Naive thymus-derived CD8-positive, alpha-beta T cell (primary cell): ENCODE measurements around the gene EEF1A2. TPM values are rescaled to one million over a fixed set of nuclear protein-coding genes. Genes with fewer than 3 reads are reported as not detected.
A peak's percentile ranks its signal among the peaks of the same experiment; 100 is the strongest.

Experiments
- ATAC-seq, 2 donors: fragments of 150-1000 bp; cut with Tn5 transposase in 1 of 2; sonication (Bioruptor Pico), chemical (Tn5 transposase) in 1 of 2; 1 replicate in 1 of 2; 2 replicates in 1 of 2; pipeline ENCODE4 v1.10.0; 2021; ENCODE audit warnings: mild to moderate bottlenecking in 2 of 2, moderate library complexity in 2 of 2
- POLR2A ChIA-PET: fragments of 350-600 bp; sonication (Branson Sonifier 250); formaldehyde crosslinking; loops from one replicate; lab custom pipeline; 2021; ENCODE audit warnings: antibody characterized with exemption; lab: Charles Lee
- DNase-seq, 10 donors: peaks; one replicate each; pipeline versions ENCODE4 v3.0.0 to v3.0.0-alpha.2; 2020 to 2022
- H3K27ac Mint-ChIP-seq, 10 donors: one replicate each; pipeline ENCODE4 v1.8.0; 2020 to 2022; ENCODE audit warnings: mild to moderate bottlenecking in 10 of 10, mixed read lengths in 10 of 10, moderate library complexity in 4 of 10, inconsistent platforms in 1 of 10
- H3K27me3 Mint-ChIP-seq, 5 donors: one replicate each; pipeline ENCODE4 v1.8.0; 2021 to 2022; ENCODE audit warnings: mixed read lengths in 5 of 5
- H3K36me3 Mint-ChIP-seq, 3 donors: one replicate each; pipeline ENCODE4 v1.8.0; 2020 to 2022; ENCODE audit warnings: mixed read lengths in 3 of 3, mild to moderate bottlenecking in 2 of 3, inconsistent platforms in 1 of 3
- H3K4me1 Mint-ChIP-seq, 4 donors: one replicate each; pipeline ENCODE4 v1.8.0; 2021 to 2022; ENCODE audit warnings: mixed read lengths in 4 of 4
- H3K4me3 Mint-ChIP-seq, 10 donors: one replicate each; pipeline ENCODE4 v1.8.0; 2020 to 2022; ENCODE audit warnings: mild to moderate bottlenecking in 10 of 10, mixed read lengths in 10 of 10, moderate library complexity in 6 of 10, inconsistent platforms in 1 of 10
- H3K9me3 Mint-ChIP-seq, 9 donors: one replicate each; pipeline ENCODE4 v1.8.0; 2020 to 2022; ENCODE audit warnings: mixed read lengths in 9 of 9, mild to moderate bottlenecking in 3 of 9, inconsistent platforms in 1 of 9, moderate library complexity in 1 of 9
- polyA plus RNA-seq, 3 donors: library from polyadenylated mRNA; unstranded; fragments of 300-500 nt; fragmentation: Illumina TruSeq; gene quantifications; one replicate each; pipeline ENCODE4 v1.2.3, GENCODE V29; 2021
- total RNA-seq, 8 experiments: library from RNA in 2 of 8; stranded (reverse) in 2 of 8; gene quantifications; one replicate each; pipeline ENCODE4 v1.2.3 and lab custom pipeline; 2021 to 2026

EEF1A2 gene
- total and polyA plus RNA-seq, 5 experiments from 2014 or later = 0.16 to 0.18 TPM; not detected in 3

DNA sequence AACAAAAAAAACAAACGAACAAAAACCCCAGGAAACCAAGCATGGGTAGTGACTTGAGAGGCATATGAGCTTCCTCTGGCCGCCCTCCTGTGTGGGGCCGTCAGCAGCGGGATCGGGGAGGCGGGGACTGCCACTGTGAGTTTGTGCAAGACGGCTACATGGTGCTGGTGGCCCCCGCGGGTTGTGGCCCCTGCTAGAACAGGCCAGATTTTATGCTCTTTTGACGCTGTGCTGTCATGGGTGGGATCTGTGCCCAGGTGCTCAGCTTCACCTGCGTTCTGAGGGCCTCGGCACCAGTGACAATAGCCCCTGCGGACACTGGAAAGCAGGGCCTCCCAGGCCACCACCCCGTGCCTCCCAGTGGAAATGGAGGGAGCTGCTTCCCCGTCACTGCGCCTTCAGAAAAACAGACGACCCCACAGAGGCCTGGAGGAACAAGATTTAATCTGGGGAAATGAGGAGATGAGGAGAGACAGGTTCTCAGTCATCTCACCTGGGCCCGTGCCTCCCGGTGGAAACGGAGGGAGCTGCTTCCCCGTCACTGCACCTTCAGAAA is 21.7 kb downstream of the EEF1A2 start:
- DNase-seq = no peak
- ATAC-seq = no peak

GRCh38 chr20:63475209-63475608 is 23.7 kb downstream of the EEF1A2 start:
- Mint-ChIP-seq H3K27me3 (peaks cover 13 to 74% (median 24%) of the 10 kb centered on the region in 5 donors), H3K9me3 (no peaks in the 10 kb centered on the region), H3K27ac (no peak overlapping the region), H3K36me3 (no peaks in the 10 kb centered on the region), H3K4me1 (peaks cover 1 to 10% (median 8%) of the 10 kb centered on the region in 4 donors), H3K4me3 (peak overlapping the region in 3 of 10 donors; percentile 7 to 26 (median 9))
- no peak for DNase-seq
- peak in 1 of 2 donors; percentile 54 for ATAC-seq
- POLR2A ChIA-PET = no interaction called here

More for the DNA sequence above, 21.7 kb downstream of the EEF1A2 start:
- peaks cover 17 to 80% (median 28%) of the 10 kb centered on the region in 5 donors for H3K27me3 Mint-ChIP-seq
- no peak overlapping the region for H3K27ac Mint-ChIP-seq
- H3K36me3 Mint-ChIP-seq = no peaks in the 10 kb centered on the region
- H3K9me3 Mint-ChIP-seq = no peaks in the 10 kb centered on the region
- POLR2A ChIA-PET = no interaction called here
- peak overlapping the region in 1 of 10 donors; percentile 20 for H3K4me3 Mint-ChIP-seq
- H3K4me1 Mint-ChIP-seq = peaks cover 1 to 14% (median 9%) of the 10 kb centered on the region in 4 donors

DNA sequence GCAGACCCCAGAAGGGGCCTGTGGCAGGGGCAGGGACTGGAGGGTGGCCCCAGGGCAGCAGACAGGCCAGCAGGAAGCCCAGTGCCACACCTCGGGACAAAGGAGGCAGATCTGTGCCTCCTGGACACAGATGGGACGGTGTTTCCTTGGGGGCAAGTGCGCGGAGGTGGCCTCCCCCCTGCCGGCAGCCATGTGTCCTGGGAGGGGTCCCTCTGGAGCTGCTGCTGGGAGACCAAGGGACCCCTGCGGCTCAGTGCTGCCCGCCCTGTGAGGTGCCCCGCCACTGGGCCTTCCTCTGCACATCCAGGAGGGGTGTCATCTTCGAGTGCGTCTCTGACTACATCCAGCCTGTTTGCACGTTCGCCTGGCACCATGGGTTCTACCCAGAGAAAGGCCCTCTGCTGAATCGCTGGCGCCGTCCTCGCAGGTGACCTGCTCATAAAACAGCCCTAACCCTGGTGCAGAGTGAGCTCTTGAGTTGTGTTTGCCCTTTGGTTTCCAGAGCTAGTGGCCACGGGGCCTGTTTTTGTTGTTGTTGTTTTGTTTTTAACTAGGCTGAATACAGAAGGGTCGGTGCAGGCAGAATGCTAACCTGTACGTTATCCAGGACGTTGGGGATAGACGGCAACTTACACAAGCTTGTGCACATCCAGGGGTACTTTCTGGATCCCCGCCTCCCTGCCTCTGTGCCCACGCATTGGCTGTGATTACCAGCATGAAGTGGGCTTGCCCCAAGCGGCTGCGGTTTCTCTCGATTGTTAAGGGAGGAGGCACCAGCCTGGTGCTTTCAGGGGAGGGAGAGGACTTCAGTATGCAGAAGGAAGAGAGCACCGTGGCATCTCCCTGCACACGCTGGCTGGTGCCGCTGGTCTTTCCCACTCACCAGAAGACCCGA is 25.1 kb downstream of the EEF1A2 start:
- peak overlapping the region in 5 of 10 donors; percentile 12 to 57 (median 30) for H3K4me3 Mint-ChIP-seq
- POLR2A ChIA-PET = no interaction called here

DNA sequence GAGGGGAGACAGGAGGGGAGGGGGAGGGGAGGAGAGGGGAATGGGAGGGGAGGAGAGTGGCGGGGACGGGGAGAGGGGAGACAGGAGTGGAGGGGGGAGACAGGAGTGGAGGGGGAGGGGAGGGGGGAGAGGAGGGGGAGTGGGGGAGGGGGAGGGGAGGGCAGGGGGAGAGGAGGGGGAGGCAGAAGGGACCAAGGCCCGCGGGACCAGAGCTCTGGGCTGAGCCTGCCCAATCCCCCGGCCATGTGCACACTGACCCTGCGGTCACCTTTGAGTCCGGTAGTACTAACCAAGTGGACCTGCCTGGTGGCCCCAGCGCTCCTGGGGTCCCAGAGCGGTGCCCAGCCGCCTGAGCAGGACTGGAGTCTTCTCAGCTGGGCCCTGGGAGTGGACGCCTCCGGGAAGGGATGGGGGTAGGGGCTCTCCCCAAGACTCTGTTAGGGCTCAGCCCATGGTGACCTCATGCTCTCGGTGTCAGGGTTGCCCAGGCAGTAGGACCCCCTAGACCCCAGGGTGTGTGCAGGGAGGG is 26.0 kb downstream of the EEF1A2 start:
- DNase-seq (no peak), ATAC-seq (no peak)
- Mint-ChIP-seq H3K36me3 (no peaks in the 10 kb centered on the region), H3K4me3 (peak overlapping the region in 3 of 10 donors; percentile 10 to 33 (median 25)), H3K4me1 (peaks cover 1 to 12% (median 8%) of the 10 kb centered on the region in 4 donors), H3K9me3 (no peaks in the 10 kb centered on the region), H3K27ac (no peak overlapping the region), H3K27me3 (peaks cover 12 to 68% (median 21%) of the 10 kb centered on the region in 5 donors)
- POLR2A ChIA-PET = no interaction called here

More for the DNA sequence above, 25.1 kb downstream of the EEF1A2 start:
- peaks cover 12 to 69% (median 25%) of the 10 kb centered on the region in 5 donors for H3K27me3 Mint-ChIP-seq
- no peaks in the 10 kb centered on the region for H3K36me3 Mint-ChIP-seq
- DNase-seq = no peak
- H3K9me3 Mint-ChIP-seq = no peaks in the 10 kb centered on the region
- H3K4me1 Mint-ChIP-seq = peaks cover 1 to 12% (median 8%) of the 10 kb centered on the region in 4 donors
- ATAC-seq = peak; percentile 42 to 63
- peak overlapping the region in 1 of 10 donors; percentile 18 for H3K27ac Mint-ChIP-seq

- POLR2A ChIA-PET = no interaction called here
- peaks cover 1 to 12% (median 8%) of the 10 kb centered on the region in 4 donors for H3K4me1 Mint-ChIP-seq
- H3K27me3 Mint-ChIP-seq = peaks cover 14 to 69% (median 23%) of the 10 kb centered on the region in 5 donors
These were observed 26.7 kb downstream of the EEF1A2 start, which contains the start of gene KCNQ2 for GRCh38 chr20:63471981-63472831. Gene KCNQ2, minus strand, starts transcription at chr20:63472655. Its CDS starts 192 bp downstream, at chr20:63472463.

DNA sequence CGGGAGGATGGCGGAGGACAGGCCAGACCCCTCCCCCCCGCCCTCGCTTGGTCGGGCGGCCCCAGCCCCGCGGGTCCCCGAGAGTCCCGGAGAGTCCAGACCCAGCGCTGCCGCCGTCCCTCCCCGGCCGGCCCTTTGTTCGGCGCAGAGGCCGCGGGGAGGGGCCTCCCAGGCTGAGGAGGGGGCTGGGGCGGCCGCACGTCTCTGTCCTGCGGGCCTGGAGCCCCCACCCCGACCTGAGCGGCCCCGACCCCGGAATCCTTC is 27.2 kb downstream of the EEF1A2 start:
- Mint-ChIP-seq H3K4me1 (peaks cover 1 to 11% (median 8%) of the 10 kb centered on the region in 4 donors), H3K36me3 (no peaks in the 10 kb centered on the region), H3K9me3 (no peaks in the 10 kb centered on the region), H3K4me3 (no peak overlapping the region), H3K27ac (no peak overlapping the region), H3K27me3 (peaks cover 13 to 69% (median 26%) of the 10 kb centered on the region in 5 donors)
- no peak for ATAC-seq
- POLR2A ChIA-PET = no interaction called here
- DNase-seq = no peak

More at GRCh38 chr20:63471981-63472831, 26.7 kb downstream of the EEF1A2 start, which contains the start of gene KCNQ2:
- Mint-ChIP-seq H3K27ac (no peak within 1 kb of the TSS), H3K9me3 (no peaks in the 10 kb centered on the region), H3K36me3 (no peaks in the 10 kb centered on the region), H3K4me3 (peak within 1 kb of the TSS in 4 of 10 donors; percentile 50 to 67 (median 57))
- DNase-seq (no peak), ATAC-seq (peak; percentile 42 to 53)

- peak overlapping the region in 2 of 10 donors; percentile 20 to 26 for H3K4me3 Mint-ChIP-seq
- no peaks in the 10 kb centered on the region for H3K9me3 Mint-ChIP-seq
- no peak for ATAC-seq
- no peak overlapping the region for H3K27ac Mint-ChIP-seq
- H3K4me1 Mint-ChIP-seq = peaks cover 1 to 11% (median 8%) of the 10 kb centered on the region in 4 donors
- POLR2A ChIA-PET = no interaction called here
- H3K27me3 Mint-ChIP-seq = peaks cover 12 to 66% (median 26%) of the 10 kb centered on the region in 5 donors
- DNase-seq = no peak
- H3K36me3 Mint-ChIP-seq = no peaks in the 10 kb centered on the region
These were observed 27.7 kb downstream of the EEF1A2 start for GRCh38 chr20:63471002-63471716.

DNA sequence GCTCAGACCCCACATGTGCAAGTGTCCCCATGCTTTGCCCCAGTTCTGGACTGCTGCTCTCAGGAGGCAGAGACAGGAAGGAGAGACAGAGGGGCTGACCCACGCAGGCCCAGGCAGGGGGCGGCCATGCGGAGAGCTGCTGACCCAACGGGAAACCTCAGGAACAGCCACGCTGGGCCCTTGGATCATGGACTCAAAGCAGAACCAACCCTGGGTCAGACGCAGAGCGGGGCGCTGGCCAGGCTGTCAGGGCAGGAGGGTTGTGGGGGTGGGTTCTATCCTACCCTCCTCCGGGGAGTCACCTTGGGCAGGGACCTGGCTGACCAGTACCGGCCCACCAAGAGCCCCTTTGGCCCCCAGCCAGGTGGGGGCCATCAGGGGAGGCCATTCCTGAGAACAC is 28.5 kb downstream of the EEF1A2 start:
- Mint-ChIP-seq H3K9me3 (no peaks in the 10 kb centered on the region), H3K36me3 (no peaks in the 10 kb centered on the region), H3K27me3 (peaks cover 11 to 65% (median 25%) of the 10 kb centered on the region in 5 donors), H3K4me1 (peaks cover 1 to 11% (median 8%) of the 10 kb centered on the region in 4 donors), H3K27ac (no peak overlapping the region), H3K4me3 (peak overlapping the region in 4 of 10 donors; percentile 14 to 72 (median 34))
- DNase-seq (no peak), ATAC-seq (no peak)
- POLR2A ChIA-PET = no interaction called here

DNA sequence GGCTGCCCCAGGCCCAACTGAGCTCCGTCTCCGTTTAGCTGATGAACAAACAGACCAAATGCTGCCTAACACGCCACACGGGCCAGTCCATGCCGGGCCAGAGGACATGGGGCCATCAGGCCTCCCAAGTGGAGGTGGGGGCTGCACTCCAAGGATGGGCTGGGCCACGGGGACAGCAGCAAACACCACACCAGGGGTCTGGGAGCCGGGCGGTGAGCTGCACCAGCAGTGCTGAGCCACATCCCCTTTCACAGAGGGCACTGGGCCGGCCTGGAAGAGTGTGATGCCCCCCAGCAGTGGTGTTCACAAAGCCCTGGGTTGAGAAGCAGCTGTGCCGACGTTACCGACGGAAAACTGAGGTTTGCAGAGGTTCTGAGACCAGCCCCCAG is 29.2 kb downstream of the EEF1A2 start:
- DNase-seq = no peak
- H3K27me3 Mint-ChIP-seq = peaks cover 8 to 64% (median 25%) of the 10 kb centered on the region in 5 donors
- H3K9me3 Mint-ChIP-seq = no peaks in the 10 kb centered on the region
- no peak overlapping the region for H3K27ac Mint-ChIP-seq
- H3K4me1 Mint-ChIP-seq = peaks cover 1 to 11% (median 8%) of the 10 kb centered on the region in 4 donors
- POLR2A ChIA-PET = no interaction called here
- no peak overlapping the region for H3K4me3 Mint-ChIP-seq
- no peaks in the 10 kb centered on the region for H3K36me3 Mint-ChIP-seq
- no peak for ATAC-seq

- no peaks in the 10 kb centered on the region for H3K36me3 Mint-ChIP-seq
- H3K27me3 Mint-ChIP-seq = peaks cover 6 to 63% (median 23%) of the 10 kb centered on the region in 5 donors
- ATAC-seq (no peak), DNase-seq (no peak)
- POLR2A ChIA-PET = no interaction called here
- peaks cover 0 to 7% (median 4%) of the 10 kb centered on the region in 4 donors for H3K4me1 Mint-ChIP-seq
- no peaks in the 10 kb centered on the region for H3K9me3 Mint-ChIP-seq
- no peak overlapping the region for H3K27ac Mint-ChIP-seq
- no peak overlapping the region for H3K4me3 Mint-ChIP-seq
These were observed 29.7 kb downstream of the EEF1A2 start for GRCh38 chr20:63469019-63469712.

- Mint-ChIP-seq H3K36me3 (no peaks in the 10 kb centered on the region), H3K9me3 (no peaks in the 10 kb centered on the region), H3K4me3 (no peak overlapping the region), H3K27me3 (peaks cover 4 to 60% (median 23%) of the 10 kb centered on the region in 5 donors), H3K4me1 (peaks cover 0 to 3% (median under 1%) of the 10 kb centered on the region in 4 donors), H3K27ac (no peak overlapping the region)
- ATAC-seq (no peak), DNase-seq (no peak)
- POLR2A ChIA-PET = no interaction called here
These were observed 30.5 kb downstream of the EEF1A2 start for GRCh38 chr20:63468421-63468820.
